ENCODE results near the gene GLIS2. TPM values are rescaled to one million over a fixed set of nuclear protein-coding genes. Genes with fewer than 3 reads are reported as not detected.

Gene GLIS2
- 10 to 100 TPM; 10.5 to 35.2 (median 22.6) TPM for total RNA-seq

- Histone ChIP-seq H3K27ac (peak within 1 kb of the TSS; percentile 93 to 97 (median 94)), H3K4me3 (peak within 1 kb of the TSS; percentile 76 to 89 (median 77)), H3K9me3 (no peaks in the 10 kb centered on the region), H3K27me3 (peaks cover 0 to 10% (median 4%) of the 10 kb centered on the region in 4 donors), H3K36me3 (no peaks in the 10 kb centered on the region), H3K4me1 (peaks cover 44 to 69% (median 59%) of the 10 kb centered on the region in 4 donors)
- DNase-seq (peak; percentile 82 to 95), ATAC-seq (ENCODE audit: low FRiP score in 2 of 2) (peak; percentile 68 to 86)
- peak; percentile 8 to 40 for TF ChIP-seq POLR2AphosphoS5 (IDR thresholded peaks at IDR 0.05)
- peak in 1 of 6 experiments; percentile 36 for TF ChIP-seq CTCF (IDR thresholded peaks at IDR 0.05)
- TF ChIP-seq POLR2A (IDR thresholded peaks at IDR 0.05), result peak in 3 of 4 donors; percentile 43 to 68 (median 59)
- no peak for TF ChIP-seq EP300 (IDR thresholded peaks at IDR 0.05)
- WGBS, 2 donors, result 0% methylated on average over 6 of the region's 115 CpGs; no CpG with 5 or more reads in 1 of the 2 donors
Observed at GRCh38 chr16:4315186-4316107, at the start of gene GLIS2. TSS of gene GLIS2 (plus strand) at chr16:4316067. CDS start at chr16:4332281, 16,214 bp downstream.

GRCh38 chr16:4266372-4266771, 49.5 kb upstream of the GLIS2 start:
- ATAC-seq (ENCODE audit: low FRiP score in 2 of 2) (no peak), DNase-seq (no peak)
- Histone ChIP-seq H3K4me3 (no peak overlapping the region), H3K36me3 (peaks cover 0 to 13% (median 10%) of the 10 kb centered on the region in 4 donors), H3K9me3 (no peaks in the 10 kb centered on the region), H3K27me3 (no peaks in the 10 kb centered on the region), H3K27ac (no peak overlapping the region), H3K4me1 (peaks cover 20 to 28% (median 21%) of the 10 kb centered on the region in 4 donors)
- WGBS, 2 donors, result 96 to 98% methylated on average over 6 of the region's 6 CpGs
- no peak for TF ChIP-seq EP300 (IDR thresholded peaks at IDR 0.05)
- no peak for TF ChIP-seq POLR2A (IDR thresholded peaks at IDR 0.05)
- no peak for TF ChIP-seq POLR2AphosphoS5 (IDR thresholded peaks at IDR 0.05)
- no peak for TF ChIP-seq CTCF (IDR thresholded peaks at IDR 0.05)

- Histone ChIP-seq H3K36me3 (no peaks in the 10 kb centered on the region), H3K27ac (no peak overlapping the region), H3K27me3 (no peaks in the 10 kb centered on the region), H3K4me1 (peaks cover 12 to 36% (median 16%) of the 10 kb centered on the region in 4 donors), H3K4me3 (no peak overlapping the region), H3K9me3 (no peaks in the 10 kb centered on the region)
- TF ChIP-seq POLR2AphosphoS5 (IDR thresholded peaks at IDR 0.05), result no peak
- no peak for TF ChIP-seq EP300 (IDR thresholded peaks at IDR 0.05)
- TF ChIP-seq CTCF (IDR thresholded peaks at IDR 0.05), result no peak
- TF ChIP-seq POLR2A (IDR thresholded peaks at IDR 0.05), result no peak
- ATAC-seq (ENCODE audit: low FRiP score in 2 of 2) (no peak), DNase-seq (no peak)
- 88% methylated on average over 4 to 5 of the region's 5 CpGs for WGBS, 2 donors
Observed at GRCh38 chr16:4270091-4270490, 45.8 kb upstream of the GLIS2 start.

GRCh38 chr16:4270595-4270994, 45.3 kb upstream of the GLIS2 start:
- Histone ChIP-seq H3K27me3 (no peaks in the 10 kb centered on the region), H3K4me1 (peaks cover 12 to 36% (median 16%) of the 10 kb centered on the region in 4 donors), H3K4me3 (peak overlapping the region in 3 of 4 donors; percentile 84 to 100 (median 95)), H3K27ac (peak overlapping the region in 2 of 4 donors; percentile 83 to 91), H3K9me3 (no peaks in the 10 kb centered on the region), H3K36me3 (no peaks in the 10 kb centered on the region)
- 89 to 100% methylated on average over 4 to 6 of the region's 7 CpGs for WGBS, 2 donors
- ATAC-seq (ENCODE audit: low FRiP score in 2 of 2) (no peak), DNase-seq (no peak)
- TF ChIP-seq EP300 (IDR thresholded peaks at IDR 0.05) (no peak), CTCF (IDR thresholded peaks at IDR 0.05) (no peak), POLR2A (IDR thresholded peaks at IDR 0.05) (no peak), POLR2AphosphoS5 (IDR thresholded peaks at IDR 0.05) (no peak)
